HG02759 (cell line): ENCODE data around the gene CHCHD1.
"Not testable (repeated sequence)": the region's sequence is repeated elsewhere in the genome, so short reads cannot be mapped to it uniquely, and the experiment has no call there.

Experiments
- ATAC-seq: cut with Tn5 transposase; IDR thresholded peaks from one replicate; pipeline ENCODE4 v1.9.1; 2021; ENCODE audit warnings: mild to moderate bottlenecking, moderate library complexity; ENCODE audit not compliant: unreplicated experiment

Gene CHCHD1

GRCh38 chr10:73765066-73765465 is 16.8 kb upstream of the CHCHD1 start:
- no peak for ATAC-seq

- no peak for ATAC-seq
Measured at GRCh38 chr10:73768881-73769280, 13.0 kb upstream of the CHCHD1 start.

GRCh38 chr10:73769396-73769795 is 12.5 kb upstream of the CHCHD1 start:
- ATAC-seq, result no peak

- ATAC-seq, result peak; percentile 7
Measured at GRCh38 chr10:73771722-73772280, 10.0 kb upstream of the CHCHD1 start.

- ATAC-seq, result peak; percentile 70
Measured at GRCh38 chr10:73772281-73773151, 9.3 kb upstream of the CHCHD1 start.

GRCh38 chr10:73773152-73773879 is 8.5 kb upstream of the CHCHD1 start:
- ATAC-seq, result no peak

- ATAC-seq, result no peak
Measured at GRCh38 chr10:73774637-73775036, 7.2 kb upstream of the CHCHD1 start.

GRCh38 chr10:73779018-73779417 is 2.8 kb upstream of the CHCHD1 start:
- no peak for ATAC-seq

- ATAC-seq, result no peak
Measured at GRCh38 chr10:73779539-73780197, 2.2 kb upstream of the CHCHD1 start.

- no peak for ATAC-seq
Measured at GRCh38 chr10:73780301-73780700, 1.5 kb upstream of the CHCHD1 start.

GRCh38 chr10:73780966-73781365 is 882 bp upstream of the CHCHD1 start:
- no peak for ATAC-seq

- ATAC-seq, result no peak
Measured at GRCh38 chr10:73781548-73781878, 335 bp upstream of the CHCHD1 start.

GRCh38 chr10:73782749-73783085 is 869 bp downstream of the CHCHD1 start:
- ATAC-seq, result no peak

- peak; percentile 78 for ATAC-seq
Measured at GRCh38 chr10:73785211-73785720, 3.4 kb downstream of the CHCHD1 start, which contains the start of gene ZSWIM8. Gene ZSWIM8, plus strand, starts transcription at chr10:73785606. Its CDS starts 273 bp downstream, at chr10:73785879.

- peak; percentile 9 for ATAC-seq
Measured at GRCh38 chr10:73785721-73786511, 4.1 kb downstream of the CHCHD1 start.

GRCh38 chr10:73786512-73786885 is 4.7 kb downstream of the CHCHD1 start:
- ATAC-seq, result no peak

- not testable (repeated sequence) for ATAC-seq
Measured at GRCh38 chr10:73787031-73787800, 5.4 kb downstream of the CHCHD1 start.

GRCh38 chr10:73788864-73789658 is 7.2 kb downstream of the CHCHD1 start:
- ATAC-seq, result no peak

GRCh38 chr10:73789659-73790055 is 7.8 kb downstream of the CHCHD1 start:
- no peak for ATAC-seq
